GM23338 (cell line): ENCODE results near the gene GPR25. TPM values are rescaled to one million over a fixed set of nuclear protein-coding genes. Genes with fewer than 3 reads are reported as not detected.

Experiments used
- ATAC-seq: fragments of 200-7000 bp; cut with Tn5 transposase; 3 replicates; pipeline ENCODE4 v1.9.1; 2020
- DNase-seq: peaks from one replicate; pipeline ENCODE4 v3.0.0-alpha.2; 2015; ENCODE audit warnings: low spot score
- H2AFZ ChIP-seq: fragments of 200-600 bp; sonication (generic); 2 replicates; pipeline ENCODE4 v1.8.0; 2016; ENCODE audit warnings: antibody characterized with exemption, mild to moderate bottlenecking, moderate library complexity
- H3F3A ChIP-seq: fragments of 200-600 bp; sonication (generic); replicated peaks from 2 replicates; pipeline ENCODE4 v1.8.0; 2017; ENCODE audit warnings: antibody characterized with exemption, mixed run types, low read depth
- H3K27ac ChIP-seq: fragments of 200-600 bp; sonication (generic); 2 replicates; pipeline ENCODE4 v1.6.1; 2016; ENCODE audit warnings: low read depth
- H3K27me3 ChIP-seq: fragments of 200-600 bp; sonication (generic); 2 replicates; pipeline ENCODE4 v1.8.0; 2016; ENCODE audit warnings: mild to moderate bottlenecking, mixed run types, moderate library complexity; ENCODE audit not compliant: insufficient read depth
- H3K36me3 ChIP-seq: fragments of 200-600 bp; sonication (generic); 2 replicates; pipeline ENCODE4 v1.8.0; 2016; ENCODE audit warnings: mild to moderate bottlenecking; ENCODE audit not compliant: insufficient read depth
- H3K4me1 ChIP-seq: fragments of 200-600 bp; sonication (generic); 2 replicates; pipeline ENCODE4 v1.8.0; 2016; ENCODE audit warnings: mild to moderate bottlenecking, moderate library complexity; ENCODE audit not compliant: insufficient read depth
- H3K4me2 ChIP-seq: fragments of 200-600 bp; sonication (generic); 2 replicates; pipeline ENCODE4 v1.7.1; 2017; ENCODE audit warnings: mixed run types
- H3K4me3 ChIP-seq: fragments of 200-600 bp; sonication (generic); 2 replicates; pipeline ENCODE4 v1.6.1; 2016; ENCODE audit warnings: mixed run types
- H3K79me2 ChIP-seq: fragments of 200-600 bp; sonication (generic); replicated peaks from 2 replicates; pipeline ENCODE4 v1.8.0; 2017; ENCODE audit warnings: mild to moderate bottlenecking; ENCODE audit not compliant: insufficient read depth
- H3K9me2 ChIP-seq: fragments of 200-600 bp; sonication (generic); 2 replicates; pipeline ENCODE4 v1.8.0; 2017; ENCODE audit not compliant: insufficient read depth
- H4K20me1 ChIP-seq: fragments of 200-600 bp; sonication (generic); replicated peaks from 2 replicates; pipeline ENCODE4 v1.8.0; 2017; ENCODE audit warnings: mild to moderate bottlenecking; ENCODE audit not compliant: insufficient read depth
- H3K27ac Mint-ChIP-seq: 2 replicates; pipeline ENCODE4 v1.8.0; 2020; ENCODE audit warnings: inconsistent platforms, mild to moderate bottlenecking, moderate library complexity, mixed read lengths
- H3K27me3 Mint-ChIP-seq: 3 replicates; pipeline ENCODE4 v1.8.0; 2022; ENCODE audit warnings: low read depth, mild to moderate bottlenecking, moderate library complexity, mixed read lengths, inconsistent platforms; ENCODE audit not compliant: insufficient read depth, poor library complexity
- H3K36me3 Mint-ChIP-seq: 3 replicates; pipeline ENCODE4 v1.8.0; 2021; ENCODE audit warnings: low read depth, mild to moderate bottlenecking, inconsistent platforms, moderate library complexity, mixed read lengths
- H3K4me1 Mint-ChIP-seq: 3 replicates; pipeline ENCODE4 v1.8.0; 2020; ENCODE audit warnings: mild to moderate bottlenecking, inconsistent platforms, mixed read lengths
- H3K4me3 Mint-ChIP-seq: 3 replicates; pipeline ENCODE4 v1.8.0; 2021; ENCODE audit warnings: moderate library complexity, mild to moderate bottlenecking, inconsistent platforms, mixed read lengths
- H3K9me3 Mint-ChIP-seq: 3 replicates; pipeline ENCODE4 v1.8.0; 2020; ENCODE audit warnings: moderate library complexity, mild to moderate bottlenecking, inconsistent platforms, mixed read lengths
- CREB1 ChIP-seq: fragments of 250-450 bp; sonication (Bioruptor Pico); IDR thresholded peaks from 2 replicates; pipeline ENCODE4 v1.5.0; 2020; ENCODE audit warnings: low read depth, mild to moderate bottlenecking, moderate library complexity
- CTCF ChIP-seq, 2 experiments: fragments of 200-600 bp in 1 of 2; sonication (generic) in 1 of 2; conservative IDR thresholded peaks; 2 replicates each; pipeline versions ENCODE4 v1.5.1 to v1.6.1; 2016 to 2017; ENCODE audit warnings: antibody characterized with exemption in 2 of 2, low read depth in 2 of 2, mild to moderate bottlenecking in 2 of 2, moderate library complexity in 1 of 2
- ETS1 ChIP-seq: IDR thresholded peaks from 2 replicates; pipeline ENCODE4 v1.6.1; 2016; ENCODE audit warnings: antibody characterized with exemption
- EZH2 ChIP-seq: fragments of 200-600 bp; sonication (generic); IDR thresholded peaks from one replicate; pipeline ENCODE4 v1.8.0; 2017; ENCODE audit warnings: antibody characterized with exemption, mild to moderate bottlenecking, low read depth; ENCODE audit not compliant: unreplicated experiment
- EZH2phosphoT487 ChIP-seq: fragments of 200-600 bp; sonication (generic); IDR thresholded peaks from one replicate; pipeline ENCODE4 v1.8.1; 2018; ENCODE audit warnings: antibody characterized with exemption; ENCODE audit not compliant: unreplicated experiment
- JUNB ChIP-seq: IDR thresholded peaks from one replicate; pipeline ENCODE4 v1.6.1; 2016; ENCODE audit warnings: antibody characterized with exemption; ENCODE audit not compliant: unreplicated experiment
- NANOG ChIP-seq: IDR thresholded peaks from 2 replicates; pipeline ENCODE4 v1.6.1; 2016; ENCODE audit warnings: antibody characterized with exemption, borderline replicate concordance
- POLR2AphosphoS5 ChIP-seq: IDR thresholded peaks from 2 replicates; pipeline ENCODE4 v1.6.1; 2016; ENCODE audit warnings: antibody characterized with exemption, low read depth
- REST ChIP-seq: IDR thresholded peaks from one replicate; pipeline ENCODE4 v1.6.1; 2018; ENCODE audit warnings: antibody characterized with exemption; ENCODE audit not compliant: unreplicated experiment
- STAT1 ChIP-seq: IDR thresholded peaks from one replicate; pipeline ENCODE4 v1.6.1; 2016; ENCODE audit warnings: antibody characterized with exemption; ENCODE audit not compliant: unreplicated experiment
- ZNF114 ChIP-seq: fragments of 250-450 bp; sonication (Bioruptor Pico); IDR thresholded peaks from 2 replicates; pipeline ENCODE4 v1.5.0; 2020; ENCODE audit warnings: mild to moderate bottlenecking, moderate library complexity
- ZNF331 ChIP-seq: fragments of 250-450 bp; sonication (Bioruptor Pico); IDR thresholded peaks from 2 replicates; pipeline ENCODE4 v1.5.0; 2020; ENCODE audit warnings: low read depth, mild to moderate bottlenecking, moderate library complexity
- ZNF462 ChIP-seq: fragments of 250-450 bp; sonication (Bioruptor Pico); IDR thresholded peaks from 2 replicates; pipeline ENCODE4 v1.5.0; 2020; ENCODE audit warnings: mild to moderate bottlenecking, moderate library complexity
- polyA plus RNA-seq: library from polyadenylated mRNA; unstranded; fragments of >200 nt; fragmentation: Nextera tagmentation; extraction: Ambion mirVana; gene quantifications from 2 replicates; pipeline ENCODE4 v1.2.1, GENCODE V29; 2016
- total RNA-seq: library from RNA; depleted of rRNA; stranded (reverse); fragments of >200 nt; shearing (Covaris generic); gene quantifications from 2 replicates; pipeline ENCODE4 v1.2.3, GENCODE V29; 2014

GPR25 gene
- total and polyA plus RNA-seq, 2 experiments from 2014 or later: not detected

GRCh38 chr1:200877010-200877409, 4.2 kb downstream of the GPR25 start:
- TF ChIP-seq ZNF331 (CRISPR knock-in tag) (no peak), CTCF (conservative IDR thresholded peaks at IDR 0.05; ENCODE audit: low read depth in 2 of 2) (no peak), REST (no peak), ETS1 (no peak), CREB1 (CRISPR knock-in tag) (no peak), POLR2AphosphoS5 (no peak), ZNF114 (CRISPR knock-in tag) (no peak), ZNF462 (no peak), JUNB (no peak), STAT1 (no peak), EZH2 (no peak), NANOG (no peak), EZH2phosphoT487 (no peak)
- Mint-ChIP-seq H3K27me3 (peaks cover 8% of the 10 kb centered on the region), H3K27ac (no peak overlapping the region)

More at GRCh38 chr1:200877010-200877409, 4.2 kb downstream of the GPR25 start:
- H3K9me3 Mint-ChIP-seq: no peaks in the 10 kb centered on the region
- Histone ChIP-seq H3K36me3 (no peaks in the 10 kb centered on the region), H2AFZ (no peak overlapping the region), H3K9me2 (no peaks in the 10 kb centered on the region), H3K79me2 (no peaks in the 10 kb centered on the region), H3K27ac (no peak overlapping the region), H3K4me1 (peaks cover 5% of the 10 kb centered on the region), H4K20me1 (no peaks in the 10 kb centered on the region), H3K27me3 (peaks cover 18% of the 10 kb centered on the region; the same call in 1 of the 2 replicates), H3K4me2 (no peak overlapping the region), H3K4me3 (no peak overlapping the region), H3F3A (0 out of 2 replicates have a peak, but pooled peaks cover 2% of the 10 kb centered on the region)
- H3K4me3 Mint-ChIP-seq: no peak overlapping the region
- no peak for DNase-seq
- peaks cover 20% of the 10 kb centered on the region for H3K4me1 Mint-ChIP-seq
- no peaks in the 10 kb centered on the region for H3K36me3 Mint-ChIP-seq
- no peak for ATAC-seq
